HG03378 (cell line): ENCODE data around the gene ABCA8.

ENCODE experiments used
- ATAC-seq: cut with Tn5 transposase; IDR thresholded peaks from one replicate; pipeline ENCODE4 v1.9.1; 2021; ENCODE audit warnings: mild to moderate bottlenecking, moderate library complexity; ENCODE audit not compliant: unreplicated experiment

The ABCA8 gene

GRCh38 chr17:68870161-68870826 is 84.9 kb downstream of the ABCA8 start:
- ATAC-seq: no peak

GRCh38 chr17:68868708-68869107 is 86.5 kb downstream of the ABCA8 start:
- no peak for ATAC-seq

- no peak for ATAC-seq
Measured at GRCh38 chr17:68867759-68868516, 87.3 kb downstream of the ABCA8 start.

- ATAC-seq: no peak
Measured at GRCh38 chr17:68865584-68865983, 89.6 kb downstream of the ABCA8 start.

- no peak for ATAC-seq
Measured at GRCh38 chr17:68863091-68863652, 92.0 kb downstream of the ABCA8 start.

- no peak for ATAC-seq
Measured at GRCh38 chr17:68861602-68862001, 93.6 kb downstream of the ABCA8 start.

- ATAC-seq: no peak
Measured at GRCh38 chr17:68860941-68861340, 94.3 kb downstream of the ABCA8 start.

GRCh38 chr17:68854452-68854851 is 100.7 kb downstream of the ABCA8 start:
- ATAC-seq: no peak

GRCh38 chr17:68853439-68853838 is 101.8 kb downstream of the ABCA8 start:
- no peak for ATAC-seq

GRCh38 chr17:68853036-68853435 is 102.2 kb downstream of the ABCA8 start:
- ATAC-seq: no peak

GRCh38 chr17:68851890-68852289 is 103.3 kb downstream of the ABCA8 start:
- no peak for ATAC-seq

- no peak for ATAC-seq
Measured at GRCh38 chr17:68850749-68851510, 104.3 kb downstream of the ABCA8 start.

GRCh38 chr17:68849673-68850610 is 105.2 kb downstream of the ABCA8 start:
- ATAC-seq: no peak

GRCh38 chr17:68847711-68848110 is 107.5 kb downstream of the ABCA8 start:
- no peak for ATAC-seq

GRCh38 chr17:68843522-68843921 is 111.7 kb downstream of the ABCA8 start:
- no peak for ATAC-seq

GRCh38 chr17:68840073-68840472 is 115.1 kb downstream of the ABCA8 start:
- ATAC-seq: no peak

GRCh38 chr17:68835071-68835470 is 120.1 kb downstream of the ABCA8 start:
- no peak for ATAC-seq

GRCh38 chr17:68834328-68834836 is 120.8 kb downstream of the ABCA8 start:
- ATAC-seq: no peak

GRCh38 chr17:68832109-68832802 is 122.9 kb downstream of the ABCA8 start:
- no peak for ATAC-seq

- no peak for ATAC-seq
Measured at GRCh38 chr17:68831170-68831569, 124.0 kb downstream of the ABCA8 start.
